Stimulated activated CD4-positive, alpha-beta T cell treated with anti-CD3 and anti-CD28 coated beads, Interleukin-15, amount 100 ng/mL, for 24 hours (primary cell): ENCODE results near the gene MSGN1.

Experiments used
- DNase-seq: peaks from one replicate; pipeline ENCODE4 v3.0.0-alpha.2; 2020

Gene MSGN1

GRCh38 chr2:17850151-17850550, 33.9 kb downstream of the MSGN1 start:
- DNase-seq, result no peak

GRCh38 chr2:17851731-17852585, 35.7 kb downstream of the MSGN1 start:
- DNase-seq, result peak; percentile 44

DNA sequence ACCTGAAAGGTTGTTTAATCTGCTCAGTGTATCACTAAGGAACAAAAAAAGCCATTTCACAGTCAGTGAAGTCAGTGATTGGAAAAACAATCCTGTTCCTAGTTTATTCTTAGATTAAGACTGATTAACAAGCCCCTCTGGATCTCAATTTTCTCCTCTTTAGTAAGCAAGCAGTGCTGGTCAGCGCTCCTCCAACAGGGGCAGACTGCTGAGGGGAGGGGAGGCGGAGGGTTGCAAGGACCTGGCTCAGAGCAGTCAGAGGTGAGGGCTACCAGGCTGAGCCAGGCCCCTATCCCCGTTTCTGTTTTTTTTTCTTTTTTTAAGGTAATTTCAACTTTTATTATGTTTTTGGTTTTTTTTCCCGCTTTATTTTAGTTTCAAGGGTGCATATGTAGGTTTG, 37.5 kb downstream of the MSGN1 start:
- no peak for DNase-seq

GRCh38 chr2:17857021-17857420, 40.8 kb downstream of the MSGN1 start:
- no peak for DNase-seq

GRCh38 chr2:17858064-17858463, 41.8 kb downstream of the MSGN1 start:
- no peak for DNase-seq

GRCh38 chr2:17863539-17863938, 47.3 kb downstream of the MSGN1 start:
- no peak for DNase-seq

DNA sequence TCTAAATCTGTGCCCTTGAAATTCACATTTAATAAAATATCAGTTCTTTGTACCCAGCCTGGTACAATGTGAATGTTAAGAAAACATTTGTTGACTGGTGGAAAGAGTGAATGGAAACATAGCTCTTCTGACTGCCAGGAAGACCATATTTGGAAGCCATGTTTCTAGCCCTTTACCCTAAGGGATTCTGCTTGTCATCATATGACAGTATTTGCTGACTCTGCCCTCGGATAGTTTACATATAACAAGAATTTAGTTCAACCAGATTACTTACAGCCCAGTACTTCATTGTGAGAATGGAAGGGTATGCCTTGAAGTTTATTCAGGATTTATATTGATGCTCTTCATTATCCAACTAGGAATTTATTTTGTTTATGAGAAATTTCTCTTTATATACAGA, 48.4 kb downstream of the MSGN1 start:
- DNase-seq, result no peak

DNA sequence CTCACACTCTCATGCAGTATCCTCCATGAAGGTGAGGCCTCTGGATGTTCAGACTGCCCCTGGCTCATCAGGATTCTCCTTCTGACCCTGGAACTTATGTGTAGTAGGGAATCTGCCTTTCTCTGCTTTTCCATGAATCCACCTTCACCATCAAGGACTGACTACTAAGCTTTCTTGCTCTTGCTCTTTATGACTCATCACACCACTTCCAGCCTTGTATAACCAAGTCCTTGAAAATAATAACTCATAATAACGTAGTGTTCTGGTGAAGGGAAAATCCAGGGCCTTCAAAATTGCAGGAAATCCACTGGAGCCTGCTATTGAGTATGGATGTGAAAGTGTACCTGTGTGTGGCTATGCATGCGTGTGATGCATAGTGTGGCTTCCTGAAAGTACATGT, 50.9 kb downstream of the MSGN1 start:
- no peak for DNase-seq
